ENCODE data around the gene MEF2A.

DNA sequence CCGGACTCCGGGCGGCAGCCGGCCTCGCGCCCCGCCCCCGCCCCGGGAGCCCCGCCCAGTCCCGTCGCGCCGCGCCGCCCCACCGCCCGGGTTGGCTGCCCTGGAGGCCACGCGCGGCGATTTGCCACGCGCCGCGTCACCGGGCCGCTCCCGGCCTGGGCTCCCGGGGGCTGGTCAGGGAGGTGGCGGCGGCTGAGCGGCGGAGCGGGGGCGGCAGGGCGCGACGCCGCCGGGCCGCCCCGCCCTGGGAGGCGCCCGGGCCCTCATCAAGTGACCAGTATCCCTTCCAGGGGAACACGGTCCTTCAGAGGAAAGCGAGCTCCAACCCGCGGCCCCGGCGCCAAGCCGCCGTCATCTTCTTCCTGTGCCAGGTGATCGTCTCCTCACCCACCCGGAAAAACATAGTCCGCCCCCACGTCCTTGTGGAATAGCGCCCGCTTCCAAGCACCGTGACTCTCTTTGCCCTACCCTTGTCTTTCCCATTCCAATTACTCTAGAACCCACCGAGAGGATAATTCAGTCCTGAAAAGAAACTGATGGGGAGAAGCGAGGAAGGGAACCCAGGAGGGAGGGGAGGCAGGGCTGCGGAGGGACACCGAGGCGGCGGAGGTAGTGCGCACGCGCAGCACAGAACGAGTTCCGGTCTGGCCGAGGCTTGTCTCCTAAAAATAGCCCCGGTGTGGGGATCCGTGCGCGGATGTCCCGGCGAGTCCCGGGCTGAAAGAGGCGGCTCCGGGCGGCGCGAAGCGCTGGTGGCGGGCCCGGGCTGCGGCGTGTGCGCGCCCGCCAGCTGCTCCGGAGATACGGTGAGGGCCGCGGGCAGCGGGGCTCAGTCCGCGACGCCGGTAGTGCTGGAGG is at the start of gene MEF2A:
- TF ChIP-seq, protein P1, sequence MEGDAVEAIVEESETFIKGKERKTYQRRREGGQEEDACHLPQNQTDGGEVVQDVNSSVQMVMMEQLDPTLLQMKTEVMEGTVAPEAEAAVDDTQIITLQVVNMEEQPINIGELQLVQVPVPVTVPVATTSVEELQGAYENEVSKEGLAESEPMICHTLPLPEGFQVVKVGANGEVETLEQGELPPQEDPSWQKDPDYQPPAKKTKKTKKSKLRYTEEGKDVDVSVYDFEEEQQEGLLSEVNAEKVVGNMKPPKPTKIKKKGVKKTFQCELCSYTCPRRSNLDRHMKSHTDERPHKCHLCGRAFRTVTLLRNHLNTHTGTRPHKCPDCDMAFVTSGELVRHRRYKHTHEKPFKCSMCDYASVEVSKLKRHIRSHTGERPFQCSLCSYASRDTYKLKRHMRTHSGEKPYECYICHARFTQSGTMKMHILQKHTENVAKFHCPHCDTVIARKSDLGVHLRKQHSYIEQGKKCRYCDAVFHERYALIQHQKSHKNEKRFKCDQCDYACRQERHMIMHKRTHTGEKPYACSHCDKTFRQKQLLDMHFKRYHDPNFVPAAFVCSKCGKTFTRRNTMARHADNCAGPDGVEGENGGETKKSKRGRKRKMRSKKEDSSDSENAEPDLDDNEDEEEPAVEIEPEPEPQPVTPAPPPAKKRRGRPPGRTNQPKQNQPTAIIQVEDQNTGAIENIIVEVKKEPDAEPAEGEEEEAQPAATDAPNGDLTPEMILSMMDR (tag by site-specific recombination; IDR thresholded peaks at IDR 0.05), result no peak
- no peak for TF ChIP-seq ZFP3 (tag by site-specific recombination; IDR thresholded peaks at IDR 0.05; ENCODE audit: low read depth)

Measured in HEK293 (cell line).